GM18502 (cell line): ENCODE measurements around the gene AHNAK.

ENCODE experiments used
- ATAC-seq: cut with Tn5 transposase; IDR thresholded peaks from one replicate; pipeline ENCODE4 v1.9.1; 2021; ENCODE audit warnings: mild to moderate bottlenecking; ENCODE audit not compliant: unreplicated experiment, poor library complexity

The AHNAK gene

GRCh38 chr11:62413060-62413696, 133.4 kb downstream of the AHNAK start:
- ATAC-seq: no peak

- no peak for ATAC-seq
Measured at GRCh38 chr11:62411524-62411923, 135.1 kb downstream of the AHNAK start.

- no peak for ATAC-seq
Measured at GRCh38 chr11:62410972-62411371, 135.6 kb downstream of the AHNAK start.

- no peak for ATAC-seq
Measured at GRCh38 chr11:62409831-62410230, 136.8 kb downstream of the AHNAK start.

- no peak for ATAC-seq
Measured at GRCh38 chr11:62406034-62406433, 140.6 kb downstream of the AHNAK start.

GRCh38 chr11:62404901-62405300, 141.7 kb downstream of the AHNAK start:
- ATAC-seq: no peak

- ATAC-seq: no peak
Measured at GRCh38 chr11:62404435-62404834, 142.2 kb downstream of the AHNAK start.

GRCh38 chr11:62402960-62403730, 143.5 kb downstream of the AHNAK start:
- ATAC-seq: no peak

GRCh38 chr11:62402226-62402959, 144.2 kb downstream of the AHNAK start:
- no peak for ATAC-seq

GRCh38 chr11:62401811-62402210, 144.8 kb downstream of the AHNAK start:
- no peak for ATAC-seq

GRCh38 chr11:62401356-62401755, 145.2 kb downstream of the AHNAK start:
- ATAC-seq: no peak

GRCh38 chr11:62400760-62401159, 145.8 kb downstream of the AHNAK start:
- no peak for ATAC-seq

- no peak for ATAC-seq
Measured at GRCh38 chr11:62400281-62400680, 146.3 kb downstream of the AHNAK start.

GRCh38 chr11:62399878-62400266, 146.7 kb downstream of the AHNAK start:
- ATAC-seq: no peak

- no peak for ATAC-seq
Measured at GRCh38 chr11:62399172-62399877, 147.3 kb downstream of the AHNAK start.

GRCh38 chr11:62398011-62398994, 148.3 kb downstream of the AHNAK start:
- no peak for ATAC-seq

GRCh38 chr11:62395885-62396551, 150.6 kb downstream of the AHNAK start:
- ATAC-seq: no peak

GRCh38 chr11:62394825-62395538, 151.6 kb downstream of the AHNAK start:
- no peak for ATAC-seq
